Endothelial cell of umbilical vein (primary cell): ENCODE measurements around the gene TRRAP. TPM values are rescaled to one million over a fixed set of nuclear protein-coding genes. Genes with fewer than 3 reads are reported as not detected.

Experiments used
- BruUV-seq: library from RNA; stranded (reverse); fragments of 400-500 nt; replicated peaks from 2 replicates; lab custom pipeline; 2021; lab: Mats Ljungman, UMichigan
- CTCF ChIA-PET: fragments of 300-600, 350-600 bp; sonication (Branson Sonifier 250); formaldehyde crosslinking; loops from one replicate; lab custom pipeline; 2021; ENCODE audit warnings: antibody characterized with exemption, inconsistent platforms; lab: Charles Lee
- POLR2A ChIA-PET: fragments of 300-600, 350-600 bp; sonication (Branson Sonifier 250); formaldehyde crosslinking; loops from one replicate; lab custom pipeline; 2021; ENCODE audit warnings: antibody characterized with exemption, inconsistent platforms; lab: Charles Lee
- DNase-seq: peaks from one replicate; pipeline ENCODE4 v3.0.0-alpha.2; 2011; ENCODE audit warnings: low read depth, low spot score
- FAIRE-seq: peaks from 2 replicates; lab custom pipeline; 2011; peaks lifted over from hg19 to GRCh38; lab: Jason Lieb, UNC
- H2AFZ ChIP-seq: 2 replicates; pipeline ENCODE4 v1.6.0; 2012; ENCODE audit warnings: low read depth, low read length, control low read depth, inconsistent platforms
- H3K27ac ChIP-seq: 2 replicates; pipeline ENCODE4 v1.5.1; 2011; ENCODE audit warnings: low read depth, mild to moderate bottlenecking, control low read depth, low read length, moderate library complexity; ENCODE audit not compliant: insufficient read depth
- H3K27me3 ChIP-seq, 2 experiments: 2 replicates each; pipeline versions ENCODE4 v1.6.0 to v1.6.1; 2011; ENCODE audit warnings: low read length in 2 of 2, mixed read lengths in 1 of 2; ENCODE audit not compliant: control insufficient read depth in 2 of 2, insufficient read depth in 2 of 2
- H3K36me3 ChIP-seq, 2 experiments: 2 replicates in 1 of 2; 3 replicates in 1 of 2; pipeline ENCODE4 v1.5.1; 2011; ENCODE audit warnings: low read length in 2 of 2, mild to moderate bottlenecking in 1 of 2, moderate library complexity in 1 of 2; ENCODE audit not compliant: control insufficient read depth in 2 of 2, insufficient read depth in 2 of 2; ENCODE audit errors: extremely low read depth in 1 of 2
- H3K4me1 ChIP-seq: 3 replicates; pipeline ENCODE4 v1.5.1; 2011; ENCODE audit warnings: mild to moderate bottlenecking, low read length; ENCODE audit not compliant: control insufficient read depth, insufficient read depth; ENCODE audit errors: extremely low read depth
- H3K4me2 ChIP-seq: 2 replicates; pipeline ENCODE4 v1.6.1; 2011; ENCODE audit warnings: low read length, control low read depth, mixed read lengths; ENCODE audit not compliant: insufficient read depth
- H3K4me3 ChIP-seq, 3 experiments: fragments of 200-600 bp in 1 of 3; sonication (generic), shearing (Covaris generic) in 1 of 3; replicated peaks in 1 of 3; 2 replicates each; pipeline ENCODE4 v1.5.1; 2011 to 2016; ENCODE audit warnings: control low read depth in 3 of 3, low read length in 3 of 3, mild to moderate bottlenecking in 2 of 3, inconsistent platforms in 1 of 3, low read depth in 1 of 3, moderate library complexity in 1 of 3; ENCODE audit not compliant: insufficient read depth in 1 of 3
- H3K79me2 ChIP-seq: 2 replicates; pipeline ENCODE4 v1.6.0; 2012; ENCODE audit warnings: low read length, inconsistent platforms; ENCODE audit not compliant: control insufficient read depth, insufficient read depth
- H3K9ac ChIP-seq: replicated peaks from 2 replicates; pipeline ENCODE3; 2011; ENCODE audit warnings: low read length, control low read depth; ENCODE audit not compliant: insufficient read depth; ENCODE audit errors: extremely low read depth
- H3K9me1 ChIP-seq: replicated peaks from 3 replicates; pipeline ENCODE4 v1.6.0; 2011; ENCODE audit warnings: mild to moderate bottlenecking, low read length; ENCODE audit not compliant: control insufficient read depth, insufficient read depth; ENCODE audit errors: extremely low read depth
- H3K9me3 ChIP-seq: replicated peaks from 2 replicates; pipeline ENCODE4 v1.5.1; 2012; ENCODE audit warnings: low read length, inconsistent platforms; ENCODE audit not compliant: control insufficient read depth, insufficient read depth
- H4K20me1 ChIP-seq: replicated peaks from 2 replicates; pipeline ENCODE3; 2011; ENCODE audit warnings: mild to moderate bottlenecking, low read length; ENCODE audit not compliant: control insufficient read depth, insufficient read depth; ENCODE audit errors: extremely low read depth
- EZH2 ChIP-seq: IDR thresholded peaks from 2 replicates; pipeline ENCODE4 v1.6.1; 2012; ENCODE audit warnings: borderline replicate concordance, low read depth, mild to moderate bottlenecking, moderate library complexity, low read length, inconsistent platforms; ENCODE audit not compliant: severe bottlenecking
- FOS ChIP-seq: IDR thresholded peaks from 2 replicates; pipeline ENCODE4 v1.6.1; 2011; ENCODE audit warnings: mild to moderate bottlenecking, low read length, moderate library complexity, borderline replicate concordance; ENCODE audit not compliant: insufficient read depth
- GATA2 ChIP-seq: IDR thresholded peaks from 2 replicates; pipeline ENCODE4 v1.7.0; 2011; ENCODE audit warnings: low read depth, mild to moderate bottlenecking, moderate library complexity, mixed read lengths, low read length; ENCODE audit not compliant: insufficient read length, insufficient read depth
- JUN ChIP-seq: IDR thresholded peaks from 2 replicates; pipeline ENCODE4 v1.6.1; 2011; ENCODE audit warnings: borderline replicate concordance, low read depth; ENCODE audit not compliant: insufficient read length, insufficient read depth
- MYC ChIP-seq: IDR thresholded peaks from one replicate; pipeline ENCODE4 v1.6.1; 2011; ENCODE audit warnings: mild to moderate bottlenecking, low read depth, low read length
- POLR2A ChIP-seq: IDR thresholded peaks from 2 replicates; pipeline ENCODE4 v1.6.1; 2012; ENCODE audit warnings: low read depth, mild to moderate bottlenecking, control low read depth, low read length
- POLR2AphosphoS5 ChIP-seq: IDR thresholded peaks from 2 replicates; pipeline ENCODE4 v1.6.1; 2012; ENCODE audit warnings: low read depth, mild to moderate bottlenecking, control low read depth, low read length, moderate library complexity; ENCODE audit not compliant: insufficient read depth
- dilution Hi-C: fragments of 300-500 bp; cut with MboI; formaldehyde crosslinking; loops from one replicate; pipeline ENCODE4 v1.15.0; 2019; ENCODE audit warnings: low sequenced_read_pairs; ENCODE audit not compliant: extremely low pct_ligation_motif_present
- intact Hi-C: fragments of 100-400 bp; cut with micrococcal nuclease; formaldehyde crosslinking; loops from one replicate; pipeline ENCODE4 v1.10.0; 2022
- polyA plus RNA-seq, 4 experiments: library from polyadenylated mRNA; depleted of rRNA in 3 of 4; stranded (reverse) in 3 of 4; unstranded in 1 of 4; fragments of >200 nt; gene quantifications; 2 replicates each; pipeline versions ENCODE4 v1.2.1 to v1.2.3, GENCODE V29; 2011 to 2012; ENCODE audit warnings: missing spikeins in 1 of 4
- total RNA-seq: library from RNA; stranded (reverse); gene quantifications from 2 replicates; pipeline ENCODE4 v1.2.3, GENCODE V29; 2021
- TF ChIP-seq, protein P1 (sequence below): IDR thresholded peaks from 2 replicates; pipeline ENCODE4 v1.6.1; 2011; ENCODE audit not compliant: insufficient read depth, insufficient read length
- TF ChIP-seq, protein P2 (sequence below), 2 donors: IDR thresholded peaks; 1 replicate in 1 of 2; 2 replicates in 1 of 2; pipeline ENCODE4 v1.5.1; 2011; ENCODE audit warnings: low read length in 2 of 2, mild to moderate bottlenecking in 2 of 2, moderate library complexity in 2 of 2, control low read depth in 1 of 2, inconsistent platforms in 1 of 2, low read depth in 1 of 2; ENCODE audit not compliant: insufficient read depth in 1 of 2; ENCODE audit errors: extremely low read depth in 1 of 2

The TRRAP gene
- total and polyA plus RNA-seq, 2 donors (not counting 3 experiments of a cell fraction or from before 2014, with no cell fraction given), result 21.8 to 45.8 TPM

DNA sequence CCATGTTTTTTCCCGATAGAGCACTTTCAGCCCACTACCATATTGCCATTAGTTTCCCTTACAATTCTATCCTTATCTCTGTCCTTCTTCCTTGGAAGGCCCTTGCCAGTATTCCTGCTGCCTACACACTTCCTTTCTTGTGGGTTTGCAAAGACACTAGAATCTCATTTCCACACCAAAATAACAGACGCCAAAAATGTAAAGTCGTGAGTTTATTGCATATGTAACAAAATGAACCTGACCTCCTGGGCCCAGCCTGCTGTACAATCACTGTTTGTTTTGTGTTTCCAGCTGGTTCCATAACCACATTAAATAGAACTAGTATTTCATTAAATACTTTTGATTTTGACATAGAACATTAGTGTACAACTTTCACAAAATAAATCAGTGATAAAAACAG, 148.9 kb downstream of the TRRAP start:
- H3K79me2 ChIP-seq, result peaks cover 6% of the 10 kb centered on the region
- DNase-seq, result peak; percentile 42
- no peaks in the 10 kb centered on the region for H3K9me1 ChIP-seq
- H3K9ac ChIP-seq, result no peak overlapping the region
- no peak overlapping the region for H3K27ac ChIP-seq
- ChIA-PET POLR2A (no interaction called here), CTCF (no interaction called here)
- no peaks in the 10 kb centered on the region for H4K20me1 ChIP-seq
- H3K36me3 ChIP-seq, result peaks cover 6 to 15% of the 10 kb centered on the region in 2 experiments
- intact Hi-C loops, result no loop called here
- no peaks in the 10 kb centered on the region for H3K27me3 ChIP-seq
- TF ChIP-seq, protein P1, sequence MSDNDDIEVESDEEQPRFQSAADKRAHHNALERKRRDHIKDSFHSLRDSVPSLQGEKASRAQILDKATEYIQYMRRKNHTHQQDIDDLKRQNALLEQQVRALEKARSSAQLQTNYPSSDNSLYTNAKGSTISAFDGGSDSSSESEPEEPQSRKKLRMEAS, result no peak
- no peak for TF ChIP-seq MYC
- no peak for TF ChIP-seq FOS
- no peak for TF ChIP-seq JUN
- TF ChIP-seq POLR2AphosphoS5, result no peak
- TF ChIP-seq, protein P2, sequence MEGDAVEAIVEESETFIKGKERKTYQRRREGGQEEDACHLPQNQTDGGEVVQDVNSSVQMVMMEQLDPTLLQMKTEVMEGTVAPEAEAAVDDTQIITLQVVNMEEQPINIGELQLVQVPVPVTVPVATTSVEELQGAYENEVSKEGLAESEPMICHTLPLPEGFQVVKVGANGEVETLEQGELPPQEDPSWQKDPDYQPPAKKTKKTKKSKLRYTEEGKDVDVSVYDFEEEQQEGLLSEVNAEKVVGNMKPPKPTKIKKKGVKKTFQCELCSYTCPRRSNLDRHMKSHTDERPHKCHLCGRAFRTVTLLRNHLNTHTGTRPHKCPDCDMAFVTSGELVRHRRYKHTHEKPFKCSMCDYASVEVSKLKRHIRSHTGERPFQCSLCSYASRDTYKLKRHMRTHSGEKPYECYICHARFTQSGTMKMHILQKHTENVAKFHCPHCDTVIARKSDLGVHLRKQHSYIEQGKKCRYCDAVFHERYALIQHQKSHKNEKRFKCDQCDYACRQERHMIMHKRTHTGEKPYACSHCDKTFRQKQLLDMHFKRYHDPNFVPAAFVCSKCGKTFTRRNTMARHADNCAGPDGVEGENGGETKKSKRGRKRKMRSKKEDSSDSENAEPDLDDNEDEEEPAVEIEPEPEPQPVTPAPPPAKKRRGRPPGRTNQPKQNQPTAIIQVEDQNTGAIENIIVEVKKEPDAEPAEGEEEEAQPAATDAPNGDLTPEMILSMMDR (IDR thresholded peaks at IDR 0.05; ENCODE audit: extremely low read depth in 1 of 2, insufficient read depth in 1 of 2, low read depth in 1 of 2, low read length in 2 of 2), result no peak
- no peak for TF ChIP-seq EZH2
- TF ChIP-seq POLR2A, result no peak
- TF ChIP-seq GATA2, result no peak
- H3K4me3 ChIP-seq, result no peak overlapping the region
- no peaks in the 10 kb centered on the region for H3K9me3 ChIP-seq
- dilution Hi-C loops, result no loop called here
- no peak overlapping the region for H3K4me2 ChIP-seq
- no TSS peak for BruUV-seq
- H3K4me1 ChIP-seq, result peaks cover 24% of the 10 kb centered on the region
- FAIRE-seq, result no peak
- H2AFZ ChIP-seq, result no peak overlapping the region
